Mucosa of descending colon (tissue), 3 donors: Measurements from ENCODE around the gene PAQR5. TPM values are rescaled to one million over a fixed set of nuclear protein-coding genes. Genes with fewer than 3 reads are reported as not detected.

ENCODE experiments used
- ATAC-seq: fragments of 200-7000 bp; cut with Tn5 transposase; one replicate; pipeline ENCODE4 v1.9.1; 2020; ENCODE audit warnings: mild to moderate bottlenecking, moderate library complexity
- DNase-seq, 3 donors: peaks; one replicate each; pipeline ENCODE4 v3.0.0-alpha.2; 2020
- H3K36me3 ChIP-seq: fragments of 200-600 bp; one replicate; pipeline ENCODE4 v1.8.0; 2021; ENCODE audit warnings: low read depth, mild to moderate bottlenecking
- H3K4me1 ChIP-seq: fragments of 200-600 bp; one replicate; pipeline ENCODE4 v1.8.0; 2021; ENCODE audit warnings: low read depth, mild to moderate bottlenecking
- H3K4me3 ChIP-seq: fragments of 200-600 bp; one replicate; pipeline ENCODE4 v1.8.0; 2021; ENCODE audit warnings: mild to moderate bottlenecking
- H3K9me3 ChIP-seq: fragments of 200-600 bp; one replicate; pipeline ENCODE4 v1.8.0; 2021; ENCODE audit warnings: mild to moderate bottlenecking
- CTCF ChIP-seq: fragments of 200-600 bp; IDR thresholded peaks from one replicate; pipeline ENCODE4 v1.8.0; 2022; ENCODE audit warnings: antibody characterized with exemption, mild to moderate bottlenecking
- intact Hi-C, 2 donors: fragments of 100-400 bp; cut with DNase I in 1 of 2; cut with micrococcal nuclease in 1 of 2; formaldehyde crosslinking; loops; one replicate each; pipeline versions ENCODE4 v1.11.0 to v1.11.1; 2022; cut with DNase I, micrococcal nuclease
- total RNA-seq, 3 donors: library from RNA; stranded (reverse); fragmentation: NEBNext Ultra II Directional in 2 of 3; extraction: Animal tissue kit (Norgen Biotek cat#: 25700) in 2 of 3; gene quantifications; one replicate each; pipeline versions ENCODE4 v1.2.1 to v1.2.4, GENCODE V29; 2021 to 2023
- donor health status: DM: no; HTN: no; CAD: no; lungs with moderate emphysema.
- donor health status: DM: no; HTN: no; CAD: no.
- donor health status: DM: no; HTN: yes; CAD: no.

The PAQR5 gene
- total RNA-seq, 3 donors from 2014 or later, result 27.7 to 82.6 (median 37.7) TPM

- DNase-seq (no peak), ATAC-seq (no peak)
- no peaks in the 10 kb centered on the region for H3K4me1 ChIP-seq
- H3K36me3 ChIP-seq, result no peaks in the 10 kb centered on the region
- no peaks in the 10 kb centered on the region for H3K9me3 ChIP-seq
- H3K4me3 ChIP-seq, result no peak overlapping the region
- intact Hi-C loops, result no loop called here
- TF ChIP-seq CTCF, result no peak
Measured at GRCh38 chr15:69400850-69401249, 102.1 kb downstream of the PAQR5 start.

GRCh38 chr15:69402816-69403215, 104.1 kb downstream of the PAQR5 start:
- ATAC-seq (no peak), DNase-seq (no peak)
- H3K9me3 ChIP-seq, result no peaks in the 10 kb centered on the region
- no peaks in the 10 kb centered on the region for H3K4me1 ChIP-seq
- intact Hi-C loops, result no loop called here
- no peak overlapping the region for H3K4me3 ChIP-seq
- no peak for TF ChIP-seq CTCF
- H3K36me3 ChIP-seq, result no peaks in the 10 kb centered on the region

- DNase-seq, result no peak
- intact Hi-C loops, result no loop called here
- no peaks in the 10 kb centered on the region for H3K36me3 ChIP-seq
- no peak for ATAC-seq
- no peaks in the 10 kb centered on the region for H3K9me3 ChIP-seq
- TF ChIP-seq CTCF, result no peak
- no peak overlapping the region for H3K4me3 ChIP-seq
- no peaks in the 10 kb centered on the region for H3K4me1 ChIP-seq
Measured at GRCh38 chr15:69403594-69403993, 104.9 kb downstream of the PAQR5 start.

GRCh38 chr15:69405110-69405509, 106.4 kb downstream of the PAQR5 start:
- Histone ChIP-seq H3K9me3 (no peaks in the 10 kb centered on the region), H3K4me1 (no peaks in the 10 kb centered on the region), H3K36me3 (no peaks in the 10 kb centered on the region), H3K4me3 (no peak overlapping the region)
- TF ChIP-seq CTCF, result no peak
- ATAC-seq (no peak), DNase-seq (no peak)
- intact Hi-C loops, result no loop called here

- Histone ChIP-seq H3K4me1 (no peaks in the 10 kb centered on the region), H3K4me3 (no peak overlapping the region), H3K36me3 (no peaks in the 10 kb centered on the region), H3K9me3 (no peaks in the 10 kb centered on the region)
- ATAC-seq (no peak), DNase-seq (no peak)
- no peak for TF ChIP-seq CTCF
- intact Hi-C loops, result no loop called here
Measured at GRCh38 chr15:69407719-69408400, 109.1 kb downstream of the PAQR5 start.

- peaks cover 3% of the 10 kb centered on the region for H3K4me1 ChIP-seq
- intact Hi-C loops, result no loop called here
- TF ChIP-seq CTCF, result no peak
- DNase-seq (no peak), ATAC-seq (no peak)
- no peaks in the 10 kb centered on the region for H3K36me3 ChIP-seq
- H3K4me3 ChIP-seq, result no peak overlapping the region
- H3K9me3 ChIP-seq, result no peaks in the 10 kb centered on the region
Measured at GRCh38 chr15:69408841-69409240, 110.1 kb downstream of the PAQR5 start.
